ENCODE results near the gene SAXO1. TPM values are rescaled to one million over a fixed set of nuclear protein-coding genes. Genes with fewer than 3 reads are reported as not detected.

The SAXO1 gene
- not detected for polyA plus RNA-seq (2012; ENCODE audit: insufficient read length, low read depth)

- TF ChIP-seq POLR2AphosphoS5 (IDR thresholded peaks at IDR 0.05; ENCODE audit: low read depth, low read length): no peak
- TF ChIP-seq FOXP2 (optimal IDR thresholded peaks at IDR 0.05; ENCODE audit: borderline replicate concordance, extremely low read depth, extremely low read length, insufficient read depth): no peak
- TF ChIP-seq TAF1 (IDR thresholded peaks at IDR 0.05; ENCODE audit: borderline replicate concordance, insufficient read depth, low read length): no peak
- no peak for TF ChIP-seq SIN3A (IDR thresholded peaks at IDR 0.05; ENCODE audit: borderline replicate concordance, insufficient read depth, low read length)
- no peak for TF ChIP-seq REST (IDR thresholded peaks at IDR 0.05; ENCODE audit: insufficient read depth in 1 of 2, low read depth in 2 of 2, low read length in 2 of 2)
Observed at GRCh38 chr9:19033015-19033414, at the start of gene SAXO1. Gene SAXO1 (minus strand): TSS chr9:19033209. CDS start chr9:19032908, 301 bp downstream.

DNA sequence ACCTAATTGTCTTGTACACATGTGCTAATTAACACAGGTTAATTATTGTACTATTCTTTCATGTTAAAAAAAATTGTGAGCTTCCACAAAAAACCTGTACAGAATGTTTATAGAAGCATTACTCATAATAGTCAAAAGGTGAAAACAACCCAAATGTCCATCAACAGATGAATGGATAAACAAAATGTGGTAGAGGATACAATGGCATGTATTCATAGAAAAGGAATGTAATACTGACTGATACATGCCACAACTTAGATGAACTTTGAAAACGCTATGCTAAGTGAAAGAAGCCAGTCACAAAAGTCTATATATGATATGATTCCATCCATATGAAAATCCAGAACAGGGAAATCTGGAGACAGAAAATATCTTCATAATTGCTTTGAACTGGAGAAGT lies 41.8 kb upstream of the SAXO1 start:
- no peak for TF ChIP-seq SIN3A (IDR thresholded peaks at IDR 0.05; ENCODE audit: borderline replicate concordance, insufficient read depth, low read length)
- no peak for TF ChIP-seq TAF1 (IDR thresholded peaks at IDR 0.05; ENCODE audit: borderline replicate concordance, insufficient read depth, low read length)
- no peak for TF ChIP-seq POLR2AphosphoS5 (IDR thresholded peaks at IDR 0.05; ENCODE audit: low read depth, low read length)
- no peak for TF ChIP-seq FOXP2 (optimal IDR thresholded peaks at IDR 0.05; ENCODE audit: borderline replicate concordance, extremely low read depth, extremely low read length, insufficient read depth)
- TF ChIP-seq REST (IDR thresholded peaks at IDR 0.05; ENCODE audit: insufficient read depth in 1 of 2, low read depth in 2 of 2, low read length in 2 of 2): no peak

DNA sequence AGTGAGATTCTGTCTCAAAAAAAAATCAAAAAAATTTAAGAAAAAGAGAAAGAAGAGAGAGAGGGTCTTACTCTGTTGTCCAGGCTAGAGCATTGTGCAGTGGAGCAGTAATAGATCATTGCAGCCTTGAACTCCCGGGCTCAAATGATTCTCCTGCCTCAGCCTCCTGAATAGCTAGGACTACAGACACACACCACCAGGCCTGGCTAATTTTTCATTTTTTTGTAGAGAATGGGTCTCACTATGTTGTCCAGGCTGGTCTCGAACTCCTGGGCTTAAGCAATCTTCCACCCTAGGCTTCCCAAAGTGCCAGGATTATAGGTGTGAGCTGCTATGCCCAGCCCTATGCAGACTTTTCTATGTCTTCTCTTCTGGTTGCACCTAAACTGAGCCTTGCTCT lies 41.2 kb upstream of the SAXO1 start:
- no peak for TF ChIP-seq TAF1 (IDR thresholded peaks at IDR 0.05; ENCODE audit: borderline replicate concordance, insufficient read depth, low read length)
- TF ChIP-seq POLR2AphosphoS5 (IDR thresholded peaks at IDR 0.05; ENCODE audit: low read depth, low read length): no peak
- no peak for TF ChIP-seq SIN3A (IDR thresholded peaks at IDR 0.05; ENCODE audit: borderline replicate concordance, insufficient read depth, low read length)
- TF ChIP-seq REST (IDR thresholded peaks at IDR 0.05; ENCODE audit: insufficient read depth in 1 of 2, low read depth in 2 of 2, low read length in 2 of 2): no peak
- no peak for TF ChIP-seq FOXP2 (optimal IDR thresholded peaks at IDR 0.05; ENCODE audit: borderline replicate concordance, extremely low read depth, extremely low read length, insufficient read depth)

DNA sequence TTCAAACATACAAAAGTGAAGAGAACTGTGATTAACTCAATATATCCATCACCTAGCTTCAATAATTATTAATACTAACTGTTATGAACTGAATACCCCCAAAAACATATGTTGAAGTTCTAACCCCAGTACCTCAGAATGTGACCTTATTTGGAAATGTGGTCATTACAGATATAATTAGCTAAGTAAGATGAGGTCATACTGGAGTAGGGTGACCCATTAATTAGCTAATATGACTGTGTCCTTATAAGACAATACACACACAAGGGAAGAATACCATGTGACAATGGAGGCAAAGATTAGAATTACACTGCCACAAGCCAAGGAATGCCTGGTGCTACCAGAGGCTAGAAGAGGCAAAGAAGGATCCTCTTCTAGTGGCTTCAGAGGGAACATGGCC lies 24.0 kb upstream of the SAXO1 start:
- TF ChIP-seq SIN3A (IDR thresholded peaks at IDR 0.05; ENCODE audit: borderline replicate concordance, insufficient read depth, low read length) (no peak), REST (IDR thresholded peaks at IDR 0.05; ENCODE audit: insufficient read depth in 1 of 2, low read depth in 2 of 2, low read length in 2 of 2) (no peak), TAF1 (IDR thresholded peaks at IDR 0.05; ENCODE audit: borderline replicate concordance, insufficient read depth, low read length) (no peak), FOXP2 (optimal IDR thresholded peaks at IDR 0.05; ENCODE audit: borderline replicate concordance, extremely low read depth, extremely low read length, insufficient read depth) (no peak)
